ENCODE results near the gene NDRG3. TPM values are rescaled to one million over a fixed set of nuclear protein-coding genes. Genes with fewer than 3 reads are reported as not detected.

NDRG3 gene
- total and polyA plus RNA-seq, 7 donors, result 21.6 to 38.9 (median 28.8) TPM

GRCh38 chr20:36629719-36630681 lies 115.9 kb downstream of the NDRG3 start:
- no peaks in the 10 kb centered on the region for H3K4me1 ChIP-seq
- WGBS, 2 donors, result 59 to 82% methylated on average over 15 of the region's 15 CpGs
- no peaks in the 10 kb centered on the region for H3K36me3 ChIP-seq
- no peaks in the 10 kb centered on the region for H3K27me3 ChIP-seq
- H3K27ac ChIP-seq, result no peak overlapping the region
- H3K4me3 ChIP-seq, result no peak overlapping the region
- DNase-seq, result no peak
- H3K9me3 ChIP-seq, result no peaks in the 10 kb centered on the region
- intact Hi-C loops (cut with DNase I), result no loop called here
- no peak for TF ChIP-seq EP300 (IDR thresholded peaks at IDR 0.05)
- TF ChIP-seq, protein P1, sequence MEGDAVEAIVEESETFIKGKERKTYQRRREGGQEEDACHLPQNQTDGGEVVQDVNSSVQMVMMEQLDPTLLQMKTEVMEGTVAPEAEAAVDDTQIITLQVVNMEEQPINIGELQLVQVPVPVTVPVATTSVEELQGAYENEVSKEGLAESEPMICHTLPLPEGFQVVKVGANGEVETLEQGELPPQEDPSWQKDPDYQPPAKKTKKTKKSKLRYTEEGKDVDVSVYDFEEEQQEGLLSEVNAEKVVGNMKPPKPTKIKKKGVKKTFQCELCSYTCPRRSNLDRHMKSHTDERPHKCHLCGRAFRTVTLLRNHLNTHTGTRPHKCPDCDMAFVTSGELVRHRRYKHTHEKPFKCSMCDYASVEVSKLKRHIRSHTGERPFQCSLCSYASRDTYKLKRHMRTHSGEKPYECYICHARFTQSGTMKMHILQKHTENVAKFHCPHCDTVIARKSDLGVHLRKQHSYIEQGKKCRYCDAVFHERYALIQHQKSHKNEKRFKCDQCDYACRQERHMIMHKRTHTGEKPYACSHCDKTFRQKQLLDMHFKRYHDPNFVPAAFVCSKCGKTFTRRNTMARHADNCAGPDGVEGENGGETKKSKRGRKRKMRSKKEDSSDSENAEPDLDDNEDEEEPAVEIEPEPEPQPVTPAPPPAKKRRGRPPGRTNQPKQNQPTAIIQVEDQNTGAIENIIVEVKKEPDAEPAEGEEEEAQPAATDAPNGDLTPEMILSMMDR (IDR thresholded peaks at IDR 0.05), result no peak
- TF ChIP-seq POLR2A (IDR thresholded peaks at IDR 0.05), result no peak
- TF ChIP-seq POLR2AphosphoS5 (IDR thresholded peaks at IDR 0.05), result no peak

GRCh38 chr20:36628076-36628475 lies 117.8 kb downstream of the NDRG3 start:
- 78 to 87% methylated on average over 7 of the region's 7 CpGs for WGBS, 2 donors
- TF ChIP-seq POLR2AphosphoS5 (IDR thresholded peaks at IDR 0.05) (no peak), EP300 (IDR thresholded peaks at IDR 0.05) (no peak), POLR2A (IDR thresholded peaks at IDR 0.05) (no peak)
- TF ChIP-seq, protein P1 (IDR thresholded peaks at IDR 0.05), result no peak
- Histone ChIP-seq H3K27ac (no peak overlapping the region), H3K36me3 (no peaks in the 10 kb centered on the region), H3K9me3 (no peaks in the 10 kb centered on the region), H3K27me3 (no peaks in the 10 kb centered on the region), H3K4me3 (no peak overlapping the region), H3K4me1 (no peaks in the 10 kb centered on the region)
- intact Hi-C loops (cut with DNase I), result no loop called here
- no peak for DNase-seq

GRCh38 chr20:36624944-36625324 lies 121.0 kb downstream of the NDRG3 start:
- no peaks in the 10 kb centered on the region for H3K27me3 ChIP-seq
- H3K36me3 ChIP-seq, result no peaks in the 10 kb centered on the region
- no peak for TF ChIP-seq EP300 (IDR thresholded peaks at IDR 0.05)
- TF ChIP-seq, protein P1 (IDR thresholded peaks at IDR 0.05), result no peak
- TF ChIP-seq POLR2A (IDR thresholded peaks at IDR 0.05), result no peak
- no peak for TF ChIP-seq POLR2AphosphoS5 (IDR thresholded peaks at IDR 0.05)
- H3K27ac ChIP-seq, result no peak overlapping the region
- intact Hi-C loops (cut with DNase I), result no loop called here
- no peaks in the 10 kb centered on the region for H3K4me1 ChIP-seq
- DNase-seq, result no peak
- H3K9me3 ChIP-seq, result no peaks in the 10 kb centered on the region
- 73 to 78% methylated on average over 2 of the region's 2 CpGs for WGBS, 2 donors
- H3K4me3 ChIP-seq, result no peak overlapping the region

- no peak for TF ChIP-seq EP300 (IDR thresholded peaks at IDR 0.05)
- no peak for TF ChIP-seq POLR2A (IDR thresholded peaks at IDR 0.05)
- TF ChIP-seq, protein P1 (IDR thresholded peaks at IDR 0.05), result no peak
- no peak for TF ChIP-seq POLR2AphosphoS5 (IDR thresholded peaks at IDR 0.05)
- Histone ChIP-seq H3K9me3 (no peaks in the 10 kb centered on the region), H3K36me3 (no peaks in the 10 kb centered on the region), H3K4me3 (no peak overlapping the region), H3K4me1 (no peaks in the 10 kb centered on the region), H3K27me3 (no peaks in the 10 kb centered on the region), H3K27ac (no peak overlapping the region)
- intact Hi-C loops (cut with DNase I), result no loop called here
- no peak for DNase-seq
- WGBS, 2 donors, result 19 to 53% methylated on average over 14 of the region's 14 CpGs
These were observed 121.6 kb downstream of the NDRG3 start for GRCh38 chr20:36624068-36624943.
